HG02678 (cell line): ENCODE data around the gene COL5A3.

Source experiments
- ATAC-seq: cut with Tn5 transposase; IDR thresholded peaks from one replicate; pipeline ENCODE4 v1.9.1; 2021; ENCODE audit warnings: mild to moderate bottlenecking, moderate library complexity; ENCODE audit not compliant: unreplicated experiment

COL5A3 gene

DNA sequence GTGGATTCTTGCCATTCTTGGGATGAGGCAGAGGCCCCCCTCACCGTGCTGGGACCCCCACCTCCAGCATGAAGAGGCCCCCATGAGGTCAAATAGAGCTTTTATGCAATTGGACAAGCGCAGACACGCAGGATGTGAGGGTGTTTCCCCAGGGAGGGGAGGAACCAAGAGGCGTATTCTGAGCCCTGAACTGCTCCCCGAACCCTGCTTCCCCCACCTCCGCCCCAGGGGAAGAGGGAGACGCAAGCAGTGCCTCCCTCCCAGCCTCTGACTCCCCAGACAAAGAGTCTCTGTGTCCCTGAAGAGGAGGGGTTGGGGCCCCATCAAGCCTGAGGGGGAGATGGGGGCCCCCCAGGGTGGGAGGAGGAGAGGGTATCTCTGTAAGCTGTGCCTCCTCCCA, 1.7 kb upstream of the COL5A3 start:
- no peak for ATAC-seq

GRCh38 chr19:10010939-10011338, 635 bp upstream of the COL5A3 start:
- no peak for ATAC-seq

GRCh38 chr19:10009714-10010224, 535 bp downstream of the COL5A3 start:
- no peak for ATAC-seq

- ATAC-seq: no peak
Observed at GRCh38 chr19:10008184-10008765, 2.0 kb downstream of the COL5A3 start.

- ATAC-seq: no peak
Observed at GRCh38 chr19:10007371-10008183, 2.7 kb downstream of the COL5A3 start.

DNA sequence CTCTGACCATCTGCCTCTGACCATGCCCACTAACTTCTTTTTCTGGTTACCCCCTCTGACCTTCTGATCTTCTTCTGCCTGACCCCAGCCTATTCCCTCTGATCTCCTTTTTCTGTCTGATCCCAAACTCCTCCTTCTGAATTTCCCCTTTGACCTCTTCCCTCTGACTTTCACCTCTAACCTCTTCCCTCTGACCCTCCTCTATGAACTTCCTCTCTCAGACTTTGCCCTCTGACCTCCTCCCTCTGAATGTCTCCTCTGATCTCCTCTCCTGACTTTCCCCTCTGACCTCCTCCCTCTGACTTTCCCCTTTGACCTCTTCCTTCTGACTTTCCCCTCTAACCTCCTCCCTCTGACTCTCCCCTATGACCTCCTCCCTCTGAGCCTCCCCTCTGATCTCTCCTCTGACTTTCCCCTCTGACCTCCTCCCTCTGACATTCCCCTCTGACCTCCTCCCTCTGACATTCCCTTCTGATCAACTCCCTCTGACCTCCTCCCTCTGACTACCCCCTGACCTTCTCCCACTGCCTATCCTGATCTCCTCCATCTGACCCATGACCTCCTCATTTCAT, 3.5 kb downstream of the COL5A3 start:
- no peak for ATAC-seq

DNA sequence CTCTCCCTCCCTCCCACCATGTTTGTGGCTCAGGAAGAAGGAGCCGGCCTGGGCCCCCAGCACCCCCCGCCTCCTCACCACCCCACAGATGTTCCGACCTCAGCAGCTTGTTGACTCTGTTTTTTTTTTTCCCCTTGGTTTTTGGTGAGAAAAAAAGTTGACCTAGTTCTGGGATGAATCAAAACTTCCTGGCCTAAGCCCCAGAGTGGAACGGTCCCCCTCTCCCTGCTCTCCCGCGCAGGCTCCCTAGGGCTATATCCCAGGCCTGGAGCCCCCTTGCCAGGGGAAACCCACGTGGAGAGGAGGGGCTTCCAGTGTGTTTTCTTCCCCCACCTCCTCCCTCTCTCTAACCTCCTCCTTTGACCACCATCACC, 4.0 kb downstream of the COL5A3 start:
- no peak for ATAC-seq

GRCh38 chr19:10005632-10006334, 4.5 kb downstream of the COL5A3 start:
- ATAC-seq: no peak

- ATAC-seq: no peak
Observed at GRCh38 chr19:10004617-10005016, 5.7 kb downstream of the COL5A3 start.

DNA sequence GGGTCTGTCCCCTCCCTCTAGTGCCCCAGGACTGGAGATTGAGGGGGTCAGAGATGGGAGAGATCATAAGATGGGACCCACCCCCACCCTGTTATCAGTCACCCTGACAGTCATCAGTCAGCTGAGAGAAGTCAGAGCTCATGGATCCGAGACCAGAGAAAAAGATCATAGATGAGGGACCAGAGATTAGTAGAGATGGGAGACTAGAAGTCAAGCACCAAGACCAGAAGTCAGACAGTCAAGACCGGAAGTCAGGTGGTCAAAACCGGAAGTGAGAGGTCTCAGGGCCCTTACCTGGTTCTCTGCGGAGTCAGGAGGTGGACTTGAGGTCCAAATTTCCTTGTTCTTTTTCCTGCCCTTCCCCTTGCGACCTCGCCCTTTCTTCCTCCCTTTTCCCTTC, 7.0 kb downstream of the COL5A3 start:
- no peak for ATAC-seq

GRCh38 chr19:10001899-10002298, 8.4 kb downstream of the COL5A3 start:
- no peak for ATAC-seq

- ATAC-seq: no peak
Observed at GRCh38 chr19:10000171-10000826, 10.0 kb downstream of the COL5A3 start.

- no peak for ATAC-seq
Observed at GRCh38 chr19:9996541-9996940, 13.8 kb downstream of the COL5A3 start.

DNA sequence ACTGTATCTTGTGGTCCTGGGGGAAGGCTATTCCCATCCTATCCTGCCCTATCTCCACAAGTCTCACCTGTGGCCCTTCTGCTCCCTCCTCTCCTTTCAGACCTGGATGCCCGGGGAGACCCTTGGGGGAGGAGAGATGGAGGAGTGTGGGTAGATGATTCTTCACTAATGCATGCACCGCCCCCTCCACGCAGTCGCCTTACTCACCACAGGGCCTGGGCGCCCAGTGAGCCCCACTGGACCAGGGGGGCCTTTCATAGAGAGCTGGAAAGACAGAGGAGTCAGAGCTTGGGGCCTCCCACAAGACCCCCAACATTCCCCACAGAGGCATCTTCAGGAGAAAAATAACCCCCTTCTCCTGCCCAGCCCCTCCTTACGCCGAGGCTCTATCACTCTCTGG, 14.3 kb downstream of the COL5A3 start:
- ATAC-seq: no peak

- no peak for ATAC-seq
Observed at GRCh38 chr19:9995084-9995483, 15.2 kb downstream of the COL5A3 start.

- ATAC-seq: no peak
Observed at GRCh38 chr19:9991425-9992191, 18.7 kb downstream of the COL5A3 start.

GRCh38 chr19:9989504-9989903, 20.8 kb downstream of the COL5A3 start:
- no peak for ATAC-seq

DNA sequence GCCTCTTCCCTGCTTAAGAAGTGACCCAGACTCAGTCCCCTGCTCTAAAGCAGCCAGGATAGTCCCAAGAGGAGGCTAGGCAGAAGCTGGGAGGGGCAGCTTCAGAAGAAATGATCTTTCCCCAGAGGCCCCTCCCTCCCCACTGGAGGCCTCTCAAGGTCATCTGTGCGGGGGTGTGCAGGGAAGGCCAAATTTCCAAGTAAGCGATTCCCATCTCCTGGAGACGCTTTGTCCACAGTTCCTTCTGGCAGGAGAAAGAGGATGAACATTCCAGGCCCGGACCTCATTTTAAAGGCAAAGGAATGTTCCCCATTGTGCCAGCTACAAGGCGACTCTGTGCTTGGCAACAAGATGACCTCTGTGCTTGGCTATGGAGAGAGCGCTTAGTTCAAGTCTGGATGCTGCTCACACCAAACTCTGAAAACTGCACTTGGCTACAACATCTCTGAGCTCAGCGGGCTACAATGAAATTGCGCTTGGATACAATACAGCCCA, 23.5 kb downstream of the COL5A3 start:
- no peak for ATAC-seq

DNA sequence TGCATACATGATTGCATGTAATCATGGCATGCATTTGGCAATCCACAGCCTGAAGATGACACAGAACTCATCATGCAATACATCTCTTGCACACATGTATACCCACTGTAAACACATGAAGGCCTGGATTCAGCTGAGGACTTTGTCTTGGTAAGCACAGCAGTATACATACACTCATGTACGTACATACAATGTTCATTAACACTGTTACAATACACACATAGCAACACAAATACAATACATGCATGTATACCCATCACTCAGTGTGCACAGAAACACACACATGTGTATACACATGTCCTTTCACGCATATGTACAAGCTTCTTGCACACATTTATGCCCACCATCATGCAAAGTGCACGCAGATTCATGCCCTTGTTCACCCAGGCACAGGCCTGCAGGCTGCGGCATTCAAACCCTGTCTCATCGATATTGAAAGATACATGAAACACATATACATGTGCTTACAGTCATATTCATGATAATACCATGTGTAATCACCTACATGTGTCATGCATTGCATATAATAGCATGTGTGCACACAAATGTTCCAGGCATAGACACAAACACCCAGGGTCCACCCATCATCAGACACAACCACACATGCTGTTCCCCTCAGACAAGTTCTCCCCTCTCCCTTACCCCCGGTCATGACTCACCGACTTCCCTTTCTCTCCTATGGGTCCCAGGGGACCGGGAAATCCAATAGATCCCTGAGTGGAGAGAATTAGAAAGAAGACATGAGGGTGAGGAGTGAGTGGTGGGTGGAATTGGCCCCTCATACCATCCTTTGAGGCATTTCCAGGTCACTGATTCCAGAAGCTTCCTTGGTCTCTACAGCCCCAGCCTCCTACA, 28.7 kb downstream of the COL5A3 start:
- ATAC-seq: no peak
